A549 (cell line): ENCODE results near the gene PSMD1.

Experiments used
- CTCF ChIP-seq: fragments of >200 bp; sonication (Bioruptor Twin); formaldehyde crosslinking; IDR thresholded peaks from 3 replicates; pipeline ENCODE4 v1.5.1; 2016
- MYC ChIP-seq: IDR thresholded peaks from 2 replicates; pipeline ENCODE4 v1.6.1; 2012; ENCODE audit warnings: mild to moderate bottlenecking, inconsistent platforms, low read length, improper control_type of control experiment, borderline replicate concordance
- POLR2A ChIP-seq: IDR thresholded peaks from 2 replicates; pipeline ENCODE4 v1.6.1; 2012; ENCODE audit warnings: mild to moderate bottlenecking, low read length
- RARB ChIP-seq: fragments of 250-450 bp; sonication (Bioruptor Pico); IDR thresholded peaks from 2 replicates; pipeline ENCODE4 v1.8.0; 2021; ENCODE audit warnings: mild to moderate bottlenecking, moderate library complexity

GRCh38 chr2:231144896-231145295, 88.2 kb downstream of the PSMD1 start:
- TF ChIP-seq CTCF (no peak), POLR2A (no peak), RARB (CRISPR knock-in tag) (no peak), MYC (no peak)
